ENCODE data around the gene LRP1B.

DNA sequence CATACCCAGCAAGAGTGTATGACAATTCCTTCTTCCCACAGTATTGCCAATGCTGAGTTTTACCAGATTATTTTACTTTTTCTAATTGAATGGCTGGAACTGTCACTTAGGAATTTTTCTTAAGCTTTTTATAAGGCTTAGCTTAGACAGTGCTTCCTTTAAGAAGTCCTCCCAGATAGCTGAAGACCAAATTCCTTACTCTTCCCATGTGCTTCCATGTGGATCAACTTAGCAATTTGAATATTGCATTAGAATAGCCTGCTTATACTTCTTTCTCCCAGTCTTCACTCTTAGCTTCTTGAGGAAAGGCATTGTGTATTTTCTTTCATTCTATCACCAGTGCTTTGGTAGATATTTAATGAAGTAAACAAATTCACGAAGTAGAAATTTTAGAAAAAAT is 1144.4 kb downstream of the LRP1B start:
- TF ChIP-seq, protein P1, sequence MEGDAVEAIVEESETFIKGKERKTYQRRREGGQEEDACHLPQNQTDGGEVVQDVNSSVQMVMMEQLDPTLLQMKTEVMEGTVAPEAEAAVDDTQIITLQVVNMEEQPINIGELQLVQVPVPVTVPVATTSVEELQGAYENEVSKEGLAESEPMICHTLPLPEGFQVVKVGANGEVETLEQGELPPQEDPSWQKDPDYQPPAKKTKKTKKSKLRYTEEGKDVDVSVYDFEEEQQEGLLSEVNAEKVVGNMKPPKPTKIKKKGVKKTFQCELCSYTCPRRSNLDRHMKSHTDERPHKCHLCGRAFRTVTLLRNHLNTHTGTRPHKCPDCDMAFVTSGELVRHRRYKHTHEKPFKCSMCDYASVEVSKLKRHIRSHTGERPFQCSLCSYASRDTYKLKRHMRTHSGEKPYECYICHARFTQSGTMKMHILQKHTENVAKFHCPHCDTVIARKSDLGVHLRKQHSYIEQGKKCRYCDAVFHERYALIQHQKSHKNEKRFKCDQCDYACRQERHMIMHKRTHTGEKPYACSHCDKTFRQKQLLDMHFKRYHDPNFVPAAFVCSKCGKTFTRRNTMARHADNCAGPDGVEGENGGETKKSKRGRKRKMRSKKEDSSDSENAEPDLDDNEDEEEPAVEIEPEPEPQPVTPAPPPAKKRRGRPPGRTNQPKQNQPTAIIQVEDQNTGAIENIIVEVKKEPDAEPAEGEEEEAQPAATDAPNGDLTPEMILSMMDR (IDR thresholded peaks at IDR 0.05), result no peak
- no peak for TF ChIP-seq ZFX (IDR thresholded peaks at IDR 0.05; ENCODE audit: borderline replicate concordance)
